GM10266 (cell line): ENCODE results near the gene VRK3.

Source experiments
- DNase-seq: peaks from one replicate; pipeline ENCODE4 v3.0.0; 2012; ENCODE audit errors: extremely low spot score
- TF ChIP-seq, protein P1 (sequence below): IDR thresholded peaks from 2 replicates; pipeline ENCODE4 v1.5.1; 2012; ENCODE audit warnings: mild to moderate bottlenecking, low read depth; ENCODE audit not compliant: control insufficient read depth, insufficient read depth; ENCODE audit errors: missing control alignments

The VRK3 gene

DNA sequence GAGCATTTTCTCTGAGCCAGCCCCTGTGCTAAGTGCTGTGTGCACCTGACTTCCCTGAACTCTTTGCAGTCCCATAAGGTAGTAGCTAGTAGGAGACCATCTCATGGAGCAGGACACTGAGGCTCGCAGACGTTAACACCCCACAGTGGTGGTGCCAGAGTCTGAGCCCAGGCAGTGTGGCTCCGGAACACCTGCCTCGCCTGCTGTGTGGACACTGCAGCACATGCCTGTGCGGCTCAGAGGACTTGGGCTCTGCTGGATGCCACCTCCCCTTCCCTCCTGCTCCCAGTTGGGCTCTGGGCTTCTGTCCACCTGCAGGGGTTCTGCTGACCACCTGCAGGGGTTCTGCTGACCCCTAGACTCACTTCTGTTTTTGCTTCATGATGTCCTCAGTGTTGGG, 37.2 kb downstream of the VRK3 start:
- TF ChIP-seq, protein P1, sequence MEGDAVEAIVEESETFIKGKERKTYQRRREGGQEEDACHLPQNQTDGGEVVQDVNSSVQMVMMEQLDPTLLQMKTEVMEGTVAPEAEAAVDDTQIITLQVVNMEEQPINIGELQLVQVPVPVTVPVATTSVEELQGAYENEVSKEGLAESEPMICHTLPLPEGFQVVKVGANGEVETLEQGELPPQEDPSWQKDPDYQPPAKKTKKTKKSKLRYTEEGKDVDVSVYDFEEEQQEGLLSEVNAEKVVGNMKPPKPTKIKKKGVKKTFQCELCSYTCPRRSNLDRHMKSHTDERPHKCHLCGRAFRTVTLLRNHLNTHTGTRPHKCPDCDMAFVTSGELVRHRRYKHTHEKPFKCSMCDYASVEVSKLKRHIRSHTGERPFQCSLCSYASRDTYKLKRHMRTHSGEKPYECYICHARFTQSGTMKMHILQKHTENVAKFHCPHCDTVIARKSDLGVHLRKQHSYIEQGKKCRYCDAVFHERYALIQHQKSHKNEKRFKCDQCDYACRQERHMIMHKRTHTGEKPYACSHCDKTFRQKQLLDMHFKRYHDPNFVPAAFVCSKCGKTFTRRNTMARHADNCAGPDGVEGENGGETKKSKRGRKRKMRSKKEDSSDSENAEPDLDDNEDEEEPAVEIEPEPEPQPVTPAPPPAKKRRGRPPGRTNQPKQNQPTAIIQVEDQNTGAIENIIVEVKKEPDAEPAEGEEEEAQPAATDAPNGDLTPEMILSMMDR = no peak
- DNase-seq = no peak

DNA sequence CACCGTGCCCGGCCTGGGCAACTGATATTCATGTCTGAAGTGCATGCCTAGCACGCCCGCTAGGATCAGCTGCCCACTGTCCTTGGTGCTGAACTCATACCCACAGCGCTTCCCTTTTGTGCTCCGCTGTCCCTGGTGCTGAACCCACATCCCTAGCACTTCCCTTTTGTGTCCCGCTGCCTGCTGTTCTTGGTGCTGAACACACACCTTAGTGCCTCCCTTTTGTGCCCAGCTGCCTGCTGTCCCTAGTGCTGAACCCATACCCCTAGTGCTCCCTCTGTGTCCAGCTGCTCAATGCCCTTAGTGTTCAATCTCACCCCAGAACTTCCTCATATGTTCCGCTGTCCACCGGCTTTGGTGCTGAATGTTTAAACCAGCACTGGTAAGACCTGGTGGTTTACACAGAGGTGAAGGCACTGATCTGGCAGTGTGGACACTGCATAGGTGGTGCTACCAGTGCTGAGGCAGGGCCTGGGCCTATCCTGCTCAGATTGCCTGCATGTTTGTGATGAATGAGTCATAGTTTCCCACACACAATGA, 37.9 kb downstream of the VRK3 start:
- DNase-seq = peak; percentile 66
- TF ChIP-seq, protein P1 = no peak

DNA sequence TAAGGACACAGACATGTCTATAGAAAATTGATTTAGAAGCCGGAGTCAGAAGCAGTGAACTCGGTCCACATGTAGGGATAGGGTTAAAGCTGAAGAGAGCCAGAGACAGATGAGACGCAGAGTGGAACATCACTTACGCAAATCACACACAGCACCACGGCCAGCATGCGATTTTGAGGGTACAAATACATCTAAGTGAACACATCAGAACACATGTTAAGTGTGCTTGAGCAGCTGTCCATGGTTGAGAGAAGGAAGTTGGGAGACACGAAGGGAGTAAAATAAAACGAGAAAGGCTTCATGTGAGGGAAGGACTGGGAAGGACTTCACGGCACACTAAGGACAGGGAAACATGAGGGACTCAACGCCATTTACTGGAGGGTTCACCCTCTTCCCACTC, 38.8 kb downstream of the VRK3 start:
- DNase-seq = no peak
- TF ChIP-seq, protein P1 = no peak

DNA sequence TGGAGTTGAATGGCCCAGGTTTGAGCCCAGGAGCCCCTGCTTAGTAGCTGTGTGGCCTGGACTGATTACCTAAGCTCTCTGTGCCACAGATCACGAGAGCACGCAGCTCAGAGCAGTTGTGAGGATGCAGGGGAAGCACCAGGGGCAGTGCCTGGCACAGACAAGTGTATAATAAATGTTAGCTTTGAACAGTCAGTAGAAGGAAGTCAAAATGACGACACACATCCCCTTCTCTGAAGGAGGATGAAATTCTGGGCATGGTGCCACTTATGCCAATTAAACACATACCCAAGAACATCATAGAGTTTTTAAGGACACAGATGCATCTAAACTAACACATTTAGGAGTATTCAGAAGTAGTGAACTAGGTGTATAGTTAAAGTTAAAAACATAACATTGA, 39.3 kb downstream of the VRK3 start:
- no peak for DNase-seq
- TF ChIP-seq, protein P1 = no peak

DNA sequence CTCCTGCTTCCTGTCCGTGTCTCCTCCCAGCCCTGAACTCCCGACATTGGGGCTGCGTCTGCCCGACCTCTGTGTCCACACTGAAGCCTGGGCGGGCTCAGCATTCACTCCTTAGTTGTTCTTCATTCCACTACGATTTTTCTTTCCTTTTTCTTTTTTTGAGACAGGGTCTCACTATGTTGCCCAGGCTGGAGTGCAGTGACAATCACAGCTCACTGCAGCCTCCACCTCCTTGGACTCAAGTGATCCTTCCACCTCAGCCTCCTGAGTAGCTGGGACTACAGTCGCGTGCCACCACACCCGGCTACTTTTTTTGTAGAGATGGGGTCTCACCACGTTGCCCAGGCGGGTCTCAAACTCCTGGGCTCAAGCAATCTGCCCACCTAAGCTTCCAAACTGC, 40.7 kb downstream of the VRK3 start:
- no peak for DNase-seq

DNA sequence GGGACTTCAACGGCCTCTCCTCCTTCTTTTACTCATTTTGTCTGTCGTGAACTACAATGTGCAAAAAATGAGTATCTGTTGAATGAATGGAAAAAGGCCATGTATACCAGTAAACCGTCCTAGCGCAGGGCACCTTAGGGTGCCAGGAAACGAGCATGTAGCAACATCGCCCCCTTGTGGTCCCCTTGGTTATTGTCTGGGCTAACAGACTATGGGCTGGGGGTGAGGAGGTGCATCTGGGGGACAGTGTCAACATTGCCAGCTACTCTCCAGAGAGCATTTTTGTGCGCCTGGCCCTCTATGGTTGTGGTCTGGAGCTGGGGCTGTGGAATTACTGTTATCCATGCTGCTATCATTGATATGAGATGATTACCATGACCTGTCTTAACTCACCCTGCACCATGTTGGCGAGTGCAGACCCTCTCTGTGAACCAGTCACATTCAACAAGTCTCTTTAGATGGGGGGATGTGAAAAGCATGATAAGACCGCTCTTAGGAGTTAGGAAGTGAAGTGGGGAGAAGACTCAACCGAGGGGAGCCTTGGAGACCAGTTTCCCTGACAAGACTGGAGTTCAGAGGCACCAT, 41.4 kb downstream of the VRK3 start:
- TF ChIP-seq, protein P1 = peak; percentile 93
- peak; percentile 74 for DNase-seq

More for the DNA sequence above, 40.7 kb downstream of the VRK3 start:
- TF ChIP-seq, protein P1 = no peak
